Cardiac septum (tissue), 1 donor: Measurements from ENCODE around the gene RPS6KC1. TPM values are rescaled to one million over a fixed set of nuclear protein-coding genes. Genes with fewer than 3 reads are reported as not detected.
"Not testable (repeated sequence)": the region's sequence is repeated elsewhere in the genome, so short reads cannot be mapped to it uniquely, and the experiment has no call there.

Experiments used
- DNase-seq: peaks from one replicate; pipeline ENCODE4 v3.0.0-alpha.2; 2020; ENCODE audit warnings: low spot score
- intact Hi-C: fragments of 100-400 bp; cut with DNase I; formaldehyde crosslinking; loops from one replicate; pipeline ENCODE4 v1.14.0; 2022
- total RNA-seq: library from RNA; stranded (reverse); fragmentation: NEBNext Ultra II Directional; extraction: Animal tissue kit (Norgen Biotek cat#: 25700); gene quantifications from one replicate; pipeline ENCODE4 v1.2.1, GENCODE V29; 2021
- donor health status: DM: no; HTN: no; CAD: no.

The RPS6KC1 gene
- total RNA-seq, 1 donor from 2014 or later = 12.7 TPM

DNA sequence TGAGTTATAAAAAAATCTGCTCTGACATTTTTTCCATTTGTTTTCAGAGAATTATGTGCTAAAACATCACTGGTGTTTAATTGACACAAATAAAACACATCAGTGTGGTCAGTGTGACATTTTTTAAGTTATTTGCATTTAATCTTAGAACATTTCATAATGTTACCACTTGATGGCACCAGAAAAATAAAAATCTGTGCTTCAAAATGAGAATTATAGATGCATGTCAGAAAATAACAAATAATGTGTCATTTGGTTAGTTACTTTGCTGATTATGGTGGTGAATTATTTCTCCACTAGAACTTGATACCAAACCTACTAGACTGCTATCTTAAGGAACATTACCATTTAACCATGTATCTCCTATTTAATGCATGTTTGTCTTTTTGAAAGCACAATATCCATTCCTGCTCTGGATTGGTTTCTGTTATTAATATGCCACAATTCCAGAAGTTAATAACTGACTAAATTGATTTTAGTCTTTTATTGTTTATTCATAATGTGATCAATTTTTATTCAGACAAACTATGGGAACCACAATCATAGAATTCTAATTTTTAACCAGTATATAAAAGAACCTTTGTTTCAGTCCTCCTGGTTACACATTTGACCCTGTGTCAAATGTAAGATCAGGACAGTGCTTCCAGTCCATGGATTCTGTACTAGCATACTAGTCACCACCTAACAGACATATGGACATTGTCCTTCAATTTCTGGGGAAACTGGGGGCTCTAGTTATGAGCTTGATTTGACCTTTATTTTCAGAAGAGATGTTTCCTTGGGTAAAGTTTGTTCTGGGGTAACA lies 81.0 kb downstream of the RPS6KC1 start:
- DNase-seq = no peak
- intact Hi-C loops = no loop called here

DNA sequence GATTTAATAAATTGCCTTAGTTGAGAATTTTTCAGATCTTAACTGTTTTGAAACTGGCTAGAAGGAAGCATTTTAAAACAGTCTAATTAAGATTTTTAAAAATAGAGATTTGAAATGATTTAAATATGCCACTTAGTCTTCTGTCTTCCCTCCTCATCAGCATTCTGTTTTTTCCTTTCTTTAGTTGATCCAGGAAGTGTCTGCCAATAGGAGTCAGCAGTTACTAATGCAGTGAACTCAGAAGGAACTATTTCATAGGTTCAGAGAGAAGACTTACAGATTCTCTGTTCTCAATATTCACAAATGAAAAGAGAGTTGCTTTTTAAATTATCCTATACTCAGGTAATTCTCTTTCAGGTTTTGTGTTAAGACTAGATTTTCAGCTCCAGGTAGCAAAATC lies 84.5 kb downstream of the RPS6KC1 start:
- intact Hi-C loops = no loop called here
- no peak for DNase-seq

DNA sequence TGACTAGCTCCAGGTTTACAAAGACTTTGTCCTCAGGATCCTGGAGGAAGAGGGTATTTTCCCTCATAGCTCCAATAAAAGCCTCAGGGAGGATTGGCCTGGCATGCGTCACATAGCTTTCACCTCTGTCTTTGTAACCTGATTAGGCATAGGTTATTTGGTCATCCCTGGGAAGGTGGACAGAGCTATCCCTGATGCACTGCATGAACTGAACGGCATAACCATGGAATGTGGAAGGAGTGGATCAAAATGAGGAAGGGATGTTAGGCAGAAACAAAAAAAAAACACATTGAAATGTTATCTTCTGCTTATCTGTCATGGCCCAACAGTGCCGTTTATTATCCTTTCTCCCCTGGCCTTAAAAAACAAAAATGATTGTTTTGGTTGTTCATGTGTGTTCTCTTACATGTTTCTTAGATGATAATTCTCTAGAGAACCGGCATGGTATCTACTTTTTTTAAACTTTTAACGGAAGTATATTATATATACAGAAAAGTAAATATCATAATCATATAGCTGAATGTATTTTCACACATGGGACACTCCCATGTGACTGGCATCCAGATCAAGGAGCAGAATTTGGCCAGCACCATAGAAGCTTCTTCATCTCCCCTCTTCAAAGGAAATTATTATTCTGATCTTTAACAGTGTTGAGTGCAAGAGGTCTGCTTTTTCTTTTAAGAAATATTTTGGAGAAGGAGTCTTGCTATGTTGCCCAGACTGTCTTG lies 85.3 kb downstream of the RPS6KC1 start:
- no peak for DNase-seq
- intact Hi-C loops = no loop called here

DNA sequence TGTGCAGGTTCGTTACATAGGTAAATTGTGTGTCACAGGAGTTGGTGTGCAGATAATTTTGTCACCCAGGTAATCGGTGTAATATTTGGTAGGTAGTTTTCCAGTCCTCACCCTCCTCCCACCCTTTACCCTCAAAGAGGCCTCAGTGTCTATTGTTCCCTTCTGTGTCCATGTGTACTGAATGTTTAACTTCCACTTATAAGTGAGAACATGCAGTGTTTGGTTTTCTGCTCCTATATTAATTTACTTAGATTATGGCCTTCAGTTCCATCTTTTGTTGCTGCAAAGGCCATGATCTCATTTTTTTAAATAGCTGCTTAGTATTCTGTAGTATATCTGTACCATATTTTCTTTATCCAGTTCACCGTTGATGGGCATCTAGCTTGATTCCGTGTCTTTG lies 87.3 kb downstream of the RPS6KC1 start:
- DNase-seq = no peak
- intact Hi-C loops = no loop called here

- DNase-seq = no peak
- intact Hi-C loops = no loop called here
Measured at GRCh38 chr1:213138892-213139291, 87.9 kb downstream of the RPS6KC1 start.

DNA sequence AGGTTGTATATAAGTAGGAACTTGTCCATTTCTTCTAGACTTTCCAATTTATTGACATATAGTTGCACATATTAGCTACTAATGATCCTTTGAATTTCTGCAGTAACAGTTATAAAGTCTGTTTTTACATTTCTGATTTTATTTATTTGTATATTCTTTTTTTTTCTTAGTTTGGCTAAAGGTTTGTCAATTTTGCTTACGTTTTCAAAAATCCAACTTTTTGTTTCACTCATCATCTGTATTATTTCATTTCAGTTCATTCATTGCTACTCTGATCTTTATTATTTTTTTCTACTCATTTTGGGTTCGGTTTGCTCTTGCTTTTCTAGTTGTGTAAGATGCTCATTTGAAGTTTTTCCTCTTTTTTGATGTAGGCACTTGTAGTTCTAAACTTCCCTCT lies 97.9 kb downstream of the RPS6KC1 start:
- DNase-seq = no peak
- intact Hi-C loops = no loop called here

GRCh38 chr1:213150090-213150489 lies 99.0 kb downstream of the RPS6KC1 start:
- intact Hi-C loops, DNase-seq: not testable (repeated sequence)

DNA sequence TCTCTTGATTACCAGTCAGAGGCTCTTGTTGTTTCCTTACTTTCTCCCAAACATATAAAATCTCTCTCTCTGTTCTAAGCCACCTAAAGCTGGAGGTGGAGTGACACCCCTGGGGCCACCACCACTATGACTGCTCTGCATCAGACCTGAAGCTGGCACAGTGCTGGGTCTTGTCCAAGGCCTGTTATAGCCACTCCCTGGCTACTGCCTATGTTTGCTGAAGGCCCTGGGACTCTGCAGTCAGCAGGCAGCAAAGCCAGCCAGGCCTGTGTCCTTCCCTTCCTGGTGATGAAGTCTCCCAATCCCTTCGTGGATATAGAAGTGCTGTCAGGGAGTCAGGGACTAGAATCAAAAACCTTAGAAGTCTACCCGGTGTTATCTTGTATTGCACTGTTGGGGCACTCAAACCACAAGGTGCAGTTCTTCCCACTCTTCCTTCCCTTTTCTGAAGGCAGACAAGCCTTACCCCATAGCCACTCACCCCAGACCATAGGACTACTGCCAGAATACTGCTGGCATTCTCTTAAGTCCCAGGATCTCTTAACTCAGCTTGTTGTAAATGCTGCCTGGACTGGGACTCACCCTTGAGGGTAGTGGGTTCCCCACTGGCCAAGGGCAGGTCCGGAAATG lies 103.1 kb downstream of the RPS6KC1 start:
- intact Hi-C loops = no loop called here
- no peak for DNase-seq

GRCh38 chr1:213159376-213159775 lies 108.3 kb downstream of the RPS6KC1 start:
- no peak for DNase-seq
- intact Hi-C loops = no loop called here

GRCh38 chr1:213160442-213160841 lies 109.4 kb downstream of the RPS6KC1 start:
- DNase-seq, intact Hi-C loops: not testable (repeated sequence)

DNA sequence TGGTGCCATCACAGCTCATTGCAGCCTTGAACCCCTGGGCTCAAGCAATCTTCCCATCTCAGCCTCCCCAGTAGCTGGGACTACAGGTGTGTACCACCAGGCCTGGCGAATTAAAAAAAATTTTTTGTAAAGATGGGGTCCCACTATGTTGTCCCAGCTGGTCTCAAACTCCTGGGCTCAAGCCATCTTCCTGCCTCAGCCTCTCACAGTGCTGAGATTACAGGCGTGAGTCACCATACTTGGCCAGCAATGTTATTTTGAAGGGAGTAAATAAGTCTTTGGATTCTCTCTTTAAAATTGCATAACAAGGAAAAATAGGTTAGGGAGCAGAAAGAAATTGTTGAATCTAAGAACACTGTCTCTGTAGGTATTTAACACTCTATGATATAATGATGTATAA lies 111.3 kb downstream of the RPS6KC1 start:
- intact Hi-C loops = no loop called here
- DNase-seq = no peak

GRCh38 chr1:213162862-213163261 lies 111.8 kb downstream of the RPS6KC1 start:
- DNase-seq = no peak
- intact Hi-C loops = no loop called here

DNA sequence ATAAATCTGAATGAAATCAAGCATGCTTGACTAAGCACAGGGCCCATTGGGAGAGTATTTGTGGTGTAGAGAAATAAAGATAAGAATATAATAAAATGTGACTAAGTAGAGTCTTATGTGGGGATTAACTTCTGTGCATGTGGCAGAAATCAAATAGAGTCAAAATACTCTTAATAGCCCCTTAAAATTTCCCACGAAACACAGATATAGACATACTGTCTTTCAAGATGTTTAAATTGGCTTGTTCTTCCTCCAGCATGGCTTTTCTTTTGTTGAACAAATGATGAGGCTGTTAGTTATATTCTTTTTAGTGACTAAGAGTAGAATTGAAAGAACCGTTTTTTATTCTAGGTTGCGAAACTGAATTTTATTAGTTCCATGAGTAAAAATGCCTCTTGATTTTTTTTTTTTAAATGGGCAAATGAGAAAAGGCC lies 112.3 kb downstream of the RPS6KC1 start:
- DNase-seq = no peak
- intact Hi-C loops = no loop called here

DNA sequence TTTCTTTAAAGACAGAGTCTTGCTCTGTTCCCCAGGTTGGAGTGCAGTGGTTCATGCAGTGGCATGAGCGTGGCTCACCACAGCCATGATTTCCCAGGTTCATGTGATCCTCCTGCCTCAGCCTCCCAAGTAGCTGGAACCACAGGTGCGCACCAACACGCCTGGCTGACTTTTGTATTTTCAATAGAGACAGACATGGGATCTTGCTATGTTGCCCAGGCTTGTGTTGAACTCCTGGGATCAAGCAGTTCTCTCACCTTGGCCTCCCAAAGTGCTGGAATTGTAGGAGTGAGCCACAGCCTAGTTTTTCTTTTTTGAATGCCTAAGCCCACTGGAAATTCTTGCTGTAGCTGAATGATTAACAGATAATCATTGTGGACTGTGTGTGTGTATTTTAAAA lies 113.5 kb downstream of the RPS6KC1 start:
- intact Hi-C loops = no loop called here
- DNase-seq = no peak

DNA sequence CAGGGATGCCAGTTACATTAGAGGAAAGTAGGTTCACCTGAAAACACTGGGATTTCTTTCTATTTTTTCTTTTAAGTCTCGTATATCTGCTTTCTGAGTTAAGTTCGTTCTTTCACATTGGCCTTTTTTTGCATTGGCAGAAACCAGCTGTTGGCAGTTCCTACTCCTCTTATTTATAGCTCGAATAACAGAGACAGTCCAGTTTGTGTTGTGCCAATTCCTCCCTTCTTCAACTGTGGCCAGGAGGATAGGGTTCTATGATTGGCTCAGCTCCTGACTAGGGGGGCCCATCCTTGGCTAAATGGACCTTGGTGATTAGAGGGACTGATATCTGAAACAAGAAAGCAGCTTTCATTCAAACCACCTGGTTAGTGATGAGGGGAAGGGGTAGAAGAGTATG lies 115.8 kb downstream of the RPS6KC1 start:
- no peak for DNase-seq
- intact Hi-C loops = no loop called here

DNA sequence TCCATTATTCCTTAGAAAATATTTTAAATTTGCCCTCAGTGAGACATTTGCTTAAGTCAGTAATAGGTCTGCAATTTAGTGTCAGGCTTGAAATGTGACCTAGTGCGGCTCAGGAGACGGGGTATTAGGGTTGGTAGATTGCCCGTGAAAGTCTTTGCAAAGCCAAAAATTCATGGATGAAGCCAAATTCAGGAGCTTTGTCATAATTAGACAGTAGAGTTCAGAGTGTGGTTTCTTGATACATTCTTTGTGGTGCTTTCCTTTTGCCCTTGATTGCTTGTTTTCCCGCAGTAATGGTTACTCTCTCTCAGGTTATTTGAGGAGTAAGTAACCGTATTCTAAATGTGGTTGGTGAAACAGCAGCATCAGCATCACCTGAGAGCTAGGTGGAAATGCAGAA lies 120.7 kb downstream of the RPS6KC1 start:
- no peak for DNase-seq
- intact Hi-C loops = no loop called here

- no peak for DNase-seq
- intact Hi-C loops = no loop called here
Measured at GRCh38 chr1:213176341-213176740, 125.3 kb downstream of the RPS6KC1 start.

- intact Hi-C loops = no loop called here
- DNase-seq = no peak
Measured at GRCh38 chr1:213179784-213180183, 128.7 kb downstream of the RPS6KC1 start.

GRCh38 chr1:213180833-213181232 lies 129.8 kb downstream of the RPS6KC1 start:
- intact Hi-C loops = no loop called here

GRCh38 chr1:213183036-213183672 lies 132.1 kb downstream of the RPS6KC1 start:
- intact Hi-C loops = no loop called here
- DNase-seq = no peak

More at GRCh38 chr1:213180833-213181232, 129.8 kb downstream of the RPS6KC1 start:
- DNase-seq = no peak
